PC-3 (cell line): ENCODE measurements around the gene MLXIPL. TPM values are rescaled to one million over a fixed set of nuclear protein-coding genes. Genes with fewer than 3 reads are reported as not detected.

Source experiments
- ATAC-seq: fragments of 200-7000 bp; cut with Tn5 transposase; 2 replicates; pipeline ENCODE4 v1.9.1; 2020; ENCODE audit warnings: mild to moderate bottlenecking, moderate library complexity
- BruUV-seq: library from RNA; stranded (reverse); fragments of 400-500 nt; replicated peaks from 2 replicates; lab custom pipeline; 2021; lab: Mats Ljungman, UMichigan
- CTCF ChIA-PET: fragments of 300-600 bp; sonication (Branson Sonifier 250); formaldehyde crosslinking; loops from one replicate; lab custom pipeline; 2022; ENCODE audit warnings: antibody characterized with exemption; lab: Charles Lee
- POLR2A ChIA-PET: fragments of 300-600 bp; sonication (Branson Sonifier 250); formaldehyde crosslinking; loops from one replicate; lab custom pipeline; 2022; ENCODE audit warnings: antibody characterized with exemption; ENCODE audit not compliant: unreplicated experiment; lab: Charles Lee
- DNase-seq: peaks from one replicate; pipeline ENCODE4 v3.0.0-alpha.2; 2015
- H2AFZ ChIP-seq: fragments of 300-600 bp; sonication (generic); 2 replicates; pipeline ENCODE4 v1.6.0; 2016; ENCODE audit warnings: antibody characterized with exemption, low read length
- H3F3A ChIP-seq: fragments of 300-600 bp; sonication (generic); one replicate; pipeline ENCODE4 v1.6.0; 2017; ENCODE audit warnings: antibody characterized with exemption, low read length, control low read depth, mild to moderate bottlenecking; ENCODE audit not compliant: unreplicated experiment
- H3K27ac ChIP-seq: fragments of 300-600 bp; sonication (generic); 2 replicates; pipeline ENCODE4 v1.5.1; 2016; ENCODE audit warnings: mild to moderate bottlenecking, low read length
- H3K27me3 ChIP-seq: fragments of 300-600 bp; sonication (generic); 2 replicates; pipeline ENCODE4 v1.6.1; 2016; ENCODE audit warnings: low read length, mixed read lengths
- H3K36me3 ChIP-seq: fragments of 300-600 bp; sonication (generic); 2 replicates; pipeline ENCODE4 v1.6.1; 2016; ENCODE audit warnings: low read depth, mixed run types, low read length, mixed read lengths
- H3K4me1 ChIP-seq: fragments of 300-600 bp; sonication (generic); 2 replicates; pipeline ENCODE4 v1.5.1; 2016; ENCODE audit warnings: low read length; ENCODE audit not compliant: insufficient read depth
- H3K4me2 ChIP-seq: fragments of 300-600 bp; sonication (generic); 2 replicates; pipeline ENCODE4 v1.6.0; 2016; ENCODE audit warnings: low read length
- H3K4me3 ChIP-seq: fragments of 300-600 bp; sonication (generic); 2 replicates; pipeline ENCODE4 v1.5.1; 2016; ENCODE audit warnings: mild to moderate bottlenecking, low read length, mixed read lengths
- H3K79me2 ChIP-seq: fragments of 300-600 bp; sonication (generic); 2 replicates; pipeline ENCODE4 v1.6.1; 2017; ENCODE audit warnings: low read length, mixed read lengths
- H3K9ac ChIP-seq: fragments of 300-600 bp; sonication (generic); 2 replicates; pipeline ENCODE4 v1.6.0; 2016; ENCODE audit warnings: mild to moderate bottlenecking, low read length
- H3K9me2 ChIP-seq: fragments of 300-600 bp; sonication (generic); replicated peaks from 2 replicates; pipeline ENCODE4 v1.6.1; 2016; ENCODE audit warnings: mixed run types, low read length, mixed read lengths
- H3K9me3 ChIP-seq: fragments of 300-600 bp; sonication (generic); 2 replicates; pipeline ENCODE4 v1.6.1; 2016; ENCODE audit warnings: low read length, mixed read lengths
- H4K20me1 ChIP-seq: fragments of 300-600 bp; sonication (generic); 2 replicates; pipeline ENCODE4 v1.6.1; 2016; ENCODE audit warnings: low read length, mixed read lengths
- EZH2 ChIP-seq: fragments of 300-600 bp; sonication (generic); IDR thresholded peaks from one replicate; pipeline ENCODE4 v1.6.1; 2017; ENCODE audit warnings: antibody characterized with exemption, mild to moderate bottlenecking, low read length; ENCODE audit not compliant: unreplicated experiment
- EZH2phosphoT487 ChIP-seq: fragments of 300-600 bp; sonication (generic); IDR thresholded peaks from 2 replicates; pipeline ENCODE4 v1.6.1; 2018; ENCODE audit warnings: mild to moderate bottlenecking, antibody characterized with exemption, low read length, borderline replicate concordance
- intact Hi-C: fragments of 100-400 bp; cut with micrococcal nuclease; formaldehyde crosslinking; loops from 2 replicates; pipeline ENCODE4 v1.9.0; 2023
- total RNA-seq: library from RNA; depleted of rRNA; stranded (reverse); fragments of >200 nt; gene quantifications from 2 replicates; pipeline ENCODE4 v1.2.3, GENCODE V29; 2014
- TF ChIP-seq, protein P1 (sequence below): fragments of 300-600 bp; sonication (generic); conservative IDR thresholded peaks from 2 replicates; pipeline ENCODE4 v1.5.1; 2017; ENCODE audit warnings: antibody characterized with exemption, low read depth, mild to moderate bottlenecking, low read length

Gene MLXIPL
- total RNA-seq, 1 experiment from 2014 or later: 4.7 TPM

DNA sequence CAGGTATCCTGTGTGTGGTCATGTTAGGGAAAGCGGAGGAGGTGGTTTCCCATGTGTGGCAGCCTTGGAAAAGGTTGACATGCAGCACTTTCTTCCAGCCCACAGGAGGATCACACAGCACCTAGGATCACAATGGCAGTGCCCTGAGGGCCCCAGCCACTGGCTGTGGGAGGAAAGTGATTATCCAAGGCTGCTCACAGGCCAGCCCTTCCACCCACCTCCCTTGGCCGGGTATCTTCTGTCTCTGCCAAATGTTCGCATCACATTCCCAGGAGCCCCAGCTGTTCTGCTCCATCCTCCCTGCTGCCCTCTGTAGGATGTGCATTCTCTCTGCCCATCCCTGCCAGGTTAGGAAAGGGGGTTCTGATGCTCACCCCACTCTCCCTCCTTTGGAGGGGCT is 2.5 kb upstream of the MLXIPL start:
- intact Hi-C loops: loop anchor here (10.0 kb wide), 1 partner anchor 228 kb away; no protein-coding TSS in a partner anchor
- CTCF ChIA-PET: interaction anchor here (0.7 kb wide), 1 partner anchor 80 kb away, joined by 3 read pairs; no protein-coding TSS in a partner anchor
- H3K4me1 ChIP-seq: peaks cover 5% of the 10 kb centered on the region; the same call in 1 of the 2 replicates

DNA sequence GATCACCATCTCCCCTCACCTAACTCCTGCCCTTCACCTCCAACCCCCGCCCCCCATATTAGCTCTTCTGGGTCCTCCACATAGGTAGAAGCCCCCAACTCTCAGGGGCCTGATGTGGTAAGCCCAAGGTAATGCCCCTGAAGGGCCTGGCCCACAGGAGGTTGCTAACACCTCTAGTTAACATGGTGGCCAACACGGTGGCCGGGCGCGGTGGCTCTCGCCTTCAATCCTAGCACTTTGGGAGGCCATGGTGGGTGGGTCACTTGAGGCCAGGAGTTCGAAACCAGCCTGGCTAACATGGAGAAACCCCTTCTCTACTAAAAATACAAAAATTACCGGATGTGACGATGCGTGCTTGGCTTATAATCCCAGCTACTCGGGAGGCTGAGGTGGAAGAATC is 954 bp upstream of the MLXIPL start:
- Histone ChIP-seq H3K9ac (no peak overlapping the region), H3K27me3 (peaks cover 13% of the 10 kb centered on the region), H3K4me2 (no peak overlapping the region), H3K4me1 (peaks cover 5% of the 10 kb centered on the region; the same call in 1 of the 2 replicates), H3K36me3 (no peaks in the 10 kb centered on the region), H3K4me3 (no peak overlapping the region), H2AFZ (no peak overlapping the region), H3K9me2 (no peaks in the 10 kb centered on the region), H3K27ac (no peak overlapping the region), H3K79me2 (no peaks in the 10 kb centered on the region), H3F3A (no peaks in the 10 kb centered on the region), H3K9me3 (no peaks in the 10 kb centered on the region), H4K20me1 (no peaks in the 10 kb centered on the region)
- no peak for ATAC-seq
- POLR2A ChIA-PET: no interaction called here
- CTCF ChIA-PET: no interaction called here
- intact Hi-C loops: loop anchor here (10.0 kb wide), 1 partner anchor 230 kb away; no protein-coding TSS in a partner anchor
- no peak for DNase-seq
- no peak for TF ChIP-seq EZH2
- TF ChIP-seq, protein P1, sequence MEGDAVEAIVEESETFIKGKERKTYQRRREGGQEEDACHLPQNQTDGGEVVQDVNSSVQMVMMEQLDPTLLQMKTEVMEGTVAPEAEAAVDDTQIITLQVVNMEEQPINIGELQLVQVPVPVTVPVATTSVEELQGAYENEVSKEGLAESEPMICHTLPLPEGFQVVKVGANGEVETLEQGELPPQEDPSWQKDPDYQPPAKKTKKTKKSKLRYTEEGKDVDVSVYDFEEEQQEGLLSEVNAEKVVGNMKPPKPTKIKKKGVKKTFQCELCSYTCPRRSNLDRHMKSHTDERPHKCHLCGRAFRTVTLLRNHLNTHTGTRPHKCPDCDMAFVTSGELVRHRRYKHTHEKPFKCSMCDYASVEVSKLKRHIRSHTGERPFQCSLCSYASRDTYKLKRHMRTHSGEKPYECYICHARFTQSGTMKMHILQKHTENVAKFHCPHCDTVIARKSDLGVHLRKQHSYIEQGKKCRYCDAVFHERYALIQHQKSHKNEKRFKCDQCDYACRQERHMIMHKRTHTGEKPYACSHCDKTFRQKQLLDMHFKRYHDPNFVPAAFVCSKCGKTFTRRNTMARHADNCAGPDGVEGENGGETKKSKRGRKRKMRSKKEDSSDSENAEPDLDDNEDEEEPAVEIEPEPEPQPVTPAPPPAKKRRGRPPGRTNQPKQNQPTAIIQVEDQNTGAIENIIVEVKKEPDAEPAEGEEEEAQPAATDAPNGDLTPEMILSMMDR: no peak
- TF ChIP-seq EZH2phosphoT487: no peak
- BruUV-seq: no TSS peak

More for the DNA sequence above, 2.5 kb upstream of the MLXIPL start:
- ATAC-seq (no peak; the same call in 1 of the 2 replicates), DNase-seq (peak; percentile 26)
- H3F3A ChIP-seq: no peaks in the 10 kb centered on the region
- H3K4me2 ChIP-seq: no peak overlapping the region
- POLR2A ChIA-PET: no interaction called here
- no peak overlapping the region for H2AFZ ChIP-seq
- no peaks in the 10 kb centered on the region for H3K9me2 ChIP-seq
- H3K27me3 ChIP-seq: peaks cover 13% of the 10 kb centered on the region
- no peaks in the 10 kb centered on the region for H3K79me2 ChIP-seq
- H4K20me1 ChIP-seq: no peaks in the 10 kb centered on the region
- no TSS peak for BruUV-seq
- no peak overlapping the region for H3K9ac ChIP-seq
- no peak overlapping the region for H3K4me3 ChIP-seq
- TF ChIP-seq, protein P1: no peak; the same call in 1 of the 2 replicates
- TF ChIP-seq EZH2 (no peak), EZH2phosphoT487 (no peak)
- H3K36me3 ChIP-seq: no peaks in the 10 kb centered on the region
- H3K27ac ChIP-seq: no peak overlapping the region
- H3K9me3 ChIP-seq: no peaks in the 10 kb centered on the region

DNA sequence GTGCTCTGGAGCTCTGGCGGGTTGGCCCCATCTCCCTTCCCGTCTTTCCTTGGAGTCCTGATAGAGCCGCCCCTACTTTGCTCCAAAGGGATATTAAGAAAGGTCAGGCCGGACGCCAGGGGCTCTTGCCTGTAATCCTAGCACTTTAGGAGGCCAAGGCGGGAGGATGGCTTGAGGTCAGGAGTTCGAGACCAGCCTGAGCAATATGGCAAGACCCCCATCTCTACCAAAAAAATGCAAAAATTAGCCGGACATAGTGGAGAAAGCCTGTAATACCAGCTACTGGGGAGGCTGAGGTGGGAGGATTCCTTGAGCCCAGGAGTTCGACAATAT is 313 bp upstream of the MLXIPL start:
- H3K27me3 ChIP-seq: peaks cover 13% of the 10 kb centered on the region
- H4K20me1 ChIP-seq: no peaks in the 10 kb centered on the region
- no peaks in the 10 kb centered on the region for H3K79me2 ChIP-seq
- ATAC-seq (no peak), DNase-seq (no peak)
- H3K36me3 ChIP-seq: no peaks in the 10 kb centered on the region
- no peaks in the 10 kb centered on the region for H3K9me3 ChIP-seq
- peaks cover 5% of the 10 kb centered on the region; the same call in 1 of the 2 replicates for H3K4me1 ChIP-seq
- no TSS peak for BruUV-seq
- H3K9me2 ChIP-seq: no peaks in the 10 kb centered on the region
- TF ChIP-seq EZH2phosphoT487: no peak
- TF ChIP-seq EZH2: no peak
- TF ChIP-seq, protein P1: no peak
- CTCF ChIA-PET: interaction anchor here (0.6 kb wide), 1 partner anchor 1910 kb away, joined by 3 read pairs; no protein-coding TSS in a partner anchor
- POLR2A ChIA-PET: interaction anchor here (0.5 kb wide), 1 partner anchor 114 kb away, joined by 3 read pairs; no protein-coding TSS in a partner anchor
- intact Hi-C loops: loop anchor here (10.0 kb wide), 1 partner anchor 230 kb away; no protein-coding TSS in a partner anchor
- H2AFZ ChIP-seq: no peak overlapping the region
- H3K4me3 ChIP-seq: peak overlapping the region; percentile 74; the same call in 1 of the 2 replicates
- peak overlapping the region; percentile 97 for H3K4me2 ChIP-seq
- no peaks in the 10 kb centered on the region for H3F3A ChIP-seq
- H3K9ac ChIP-seq: no peak overlapping the region
- no peak overlapping the region for H3K27ac ChIP-seq
